HAP-1 (cell line): ENCODE results near the gene KASH5.
"Not testable (repeated sequence)": the region's sequence is repeated elsewhere in the genome, so short reads cannot be mapped to it uniquely, and the experiment has no call there.

Source experiments
- DNase-seq, 2 experiments: peaks; one replicate each; pipeline ENCODE4 v3.0.0-alpha.2; 2016 to 2020; ENCODE audit warnings: low spot score in 2 of 2
- H3K27me3 ChIP-seq: fragments of 250-450 bp; sonication (Bioruptor Pico); 2 replicates; pipeline ENCODE4 v1.5.1; 2020; ENCODE audit warnings: low read depth, mild to moderate bottlenecking, moderate library complexity
- H3K36me3 ChIP-seq: fragments of 250-450 bp; sonication (Bioruptor Pico); replicated peaks from 2 replicates; pipeline ENCODE4 v1.5.1; 2020; ENCODE audit warnings: mild to moderate bottlenecking
- H3K4me1 ChIP-seq: fragments of 250-450 bp; sonication (Bioruptor Pico); 2 replicates; pipeline ENCODE4 v1.5.1; 2020; ENCODE audit warnings: mild to moderate bottlenecking
- H3K4me3 ChIP-seq: fragments of 250-450 bp; sonication (Bioruptor Pico); 2 replicates; pipeline ENCODE4 v1.5.1; 2020; ENCODE audit warnings: mild to moderate bottlenecking, moderate library complexity
- H3K9me3 ChIP-seq: fragments of 250-450 bp; sonication (Bioruptor Pico); 2 replicates; pipeline ENCODE4 v1.5.1; 2020; ENCODE audit warnings: mild to moderate bottlenecking, moderate library complexity
- in situ Hi-C: fragments of 300-500 bp; cut with MboI; formaldehyde crosslinking; loops from 3 replicates; pipeline ENCODE4 v1.14.3; 2020; ENCODE audit warnings: low sequenced_read_pairs, inconsistent platforms, mixed read lengths

Gene KASH5

DNA sequence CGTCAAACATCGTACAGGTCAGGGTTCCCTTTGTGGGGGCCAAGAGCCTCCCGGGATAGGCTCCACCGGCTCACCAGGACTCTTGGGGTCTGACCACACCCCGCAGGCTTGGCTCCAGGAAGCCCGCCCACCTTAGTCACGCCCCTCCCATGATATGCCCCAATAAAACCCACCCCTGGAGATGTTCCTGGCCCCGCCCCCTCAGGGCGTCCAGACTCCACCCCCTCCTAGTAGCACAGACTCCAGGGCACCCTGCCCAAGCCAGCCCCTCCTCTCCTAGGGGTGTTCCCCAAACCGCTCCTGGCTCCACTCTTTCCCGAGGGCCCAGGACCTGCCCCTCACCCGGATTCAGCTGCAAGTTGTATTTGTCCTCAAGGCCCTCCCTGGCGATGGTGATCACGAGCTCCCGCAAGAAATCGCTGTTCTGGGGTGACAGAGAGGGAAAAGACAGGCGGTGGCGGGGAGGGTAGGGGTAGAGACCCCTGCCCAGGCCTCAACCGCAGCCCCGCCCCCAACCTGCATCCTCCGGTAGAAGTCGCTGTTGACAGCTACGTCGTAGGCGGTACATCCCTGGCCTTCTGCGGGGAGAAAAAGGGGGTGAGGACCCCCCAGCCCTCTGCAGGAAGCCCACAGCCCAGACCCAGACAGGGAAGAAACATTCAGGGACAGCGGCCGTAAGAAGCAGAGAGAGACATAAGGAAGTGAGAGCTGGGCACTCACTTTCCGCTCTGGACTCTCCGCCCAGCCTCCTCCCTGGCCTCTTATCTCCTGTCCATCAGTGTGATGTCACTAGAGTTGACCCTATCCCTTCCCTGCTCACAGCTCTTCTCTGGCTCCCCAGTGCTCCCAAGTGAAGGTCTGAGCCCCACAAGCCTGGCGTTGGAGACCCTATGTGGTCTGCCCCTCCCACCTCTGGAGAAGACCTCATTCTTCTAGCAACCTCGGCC is 59.7 kb downstream of the KASH5 start:
- no peaks in the 10 kb centered on the region for H3K4me1 ChIP-seq
- in situ Hi-C loops = no loop called here
- DNase-seq = peak; percentile 42 to 83

DNA sequence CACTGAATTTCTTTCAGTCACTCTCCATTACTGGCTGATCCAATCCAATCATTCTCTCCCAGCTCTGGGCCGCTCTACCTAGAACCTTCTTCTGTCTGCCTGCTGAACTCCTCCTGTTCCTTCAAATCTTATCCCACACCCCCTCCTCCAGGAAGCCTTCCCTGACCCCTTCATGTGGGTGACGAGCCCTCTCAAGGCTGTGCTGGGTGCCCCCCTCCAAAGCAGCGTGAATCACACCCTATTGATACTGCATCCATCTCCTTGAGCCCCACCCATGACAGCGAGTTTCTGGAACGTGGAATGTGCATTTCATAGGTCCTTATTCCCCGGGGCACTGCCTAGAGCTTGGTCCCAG is 60.4 kb downstream of the KASH5 start:
- H3K4me1 ChIP-seq = no peaks in the 10 kb centered on the region

More for the DNA sequence above, 59.7 kb downstream of the KASH5 start:
- Histone ChIP-seq H3K36me3 (peaks cover 33% of the 10 kb centered on the region), H3K4me3 (no peak overlapping the region), H3K27me3 (no peaks in the 10 kb centered on the region), H3K9me3 (no peaks in the 10 kb centered on the region)

DNA sequence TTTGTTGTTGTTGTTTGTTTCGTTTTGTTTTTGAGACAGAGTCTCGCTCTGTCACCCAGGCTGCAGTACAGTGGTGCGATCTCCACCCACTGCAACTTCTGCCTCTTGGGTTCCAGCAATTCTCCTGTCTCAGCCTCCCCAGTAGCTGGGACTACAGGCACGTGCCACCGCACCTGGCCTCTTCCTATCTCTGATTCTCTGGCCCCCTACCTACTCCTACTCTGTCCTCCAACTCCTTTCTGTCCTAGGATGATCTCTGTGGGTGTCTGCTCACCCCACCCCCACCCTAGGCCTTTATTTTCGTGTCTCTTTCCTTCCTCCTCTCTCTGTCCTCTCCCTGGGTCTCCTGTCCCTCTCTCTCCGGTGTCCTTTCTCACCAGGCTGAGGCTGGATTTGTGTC is 62.4 kb downstream of the KASH5 start:
- Histone ChIP-seq H3K27me3 (no peaks in the 10 kb centered on the region), H3K4me1 (peaks cover 3% of the 10 kb centered on the region; the same call in 1 of the 2 replicates), H3K36me3 (peaks cover 33% of the 10 kb centered on the region), H3K4me3 (peak overlapping the region; percentile 79), H3K9me3 (no peaks in the 10 kb centered on the region)
- in situ Hi-C loops = no loop called here
- DNase-seq = no peak

More for the DNA sequence above, 60.4 kb downstream of the KASH5 start:
- Histone ChIP-seq H3K4me3 (no peak overlapping the region), H3K9me3 (no peaks in the 10 kb centered on the region), H3K27me3 (no peaks in the 10 kb centered on the region), H3K36me3 (peaks cover 33% of the 10 kb centered on the region)
- no peak for DNase-seq
- in situ Hi-C loops = no loop called here

DNA sequence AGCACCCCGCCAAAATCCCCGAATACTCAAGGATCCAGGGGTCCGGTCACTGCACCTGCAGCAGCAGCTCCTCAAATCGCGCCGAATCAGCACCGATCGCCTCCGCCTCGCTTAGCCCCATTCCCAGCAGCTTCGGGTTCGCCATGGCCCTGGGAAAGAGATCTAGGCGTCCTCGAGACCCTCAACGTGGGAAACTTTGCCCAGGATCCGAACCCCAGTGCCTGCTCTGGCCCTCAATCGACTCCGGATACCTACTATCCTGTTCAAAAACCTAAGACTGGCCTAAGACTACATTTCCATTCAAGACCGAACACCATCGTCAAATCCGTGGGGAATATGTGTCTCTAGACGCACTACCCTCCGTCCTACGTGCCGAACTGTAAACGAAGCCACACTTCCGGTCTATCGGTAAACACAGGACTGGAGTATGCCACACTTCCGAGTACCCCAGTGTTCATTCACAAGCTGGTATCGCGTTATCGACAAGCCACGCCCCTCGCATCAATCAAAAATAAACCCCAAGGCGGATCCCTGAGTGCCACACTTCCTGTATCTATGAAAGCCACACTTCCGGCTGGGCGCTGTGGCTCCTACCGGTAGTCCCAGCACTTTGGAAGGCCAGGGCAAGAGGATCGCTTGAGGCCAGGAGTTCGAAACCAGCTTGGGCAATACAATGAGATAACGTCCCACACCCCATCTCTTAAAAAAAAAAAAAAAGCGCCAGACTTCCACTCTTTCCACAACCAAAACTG is 63.6 kb downstream of the KASH5 start, which contains the start of gene PIH1D1:
TSS of gene PIH1D1 (minus strand) at position 385 of the 752 bp plus-strand sequence. CDS start at position 145, 240 bp downstream.
- peaks cover 32% of the 10 kb centered on the region for H3K36me3 ChIP-seq
- no peaks in the 10 kb centered on the region for H3K27me3 ChIP-seq
- H3K9me3 ChIP-seq = no peaks in the 10 kb centered on the region
- peaks cover 3% of the 10 kb centered on the region; the same call in 1 of the 2 replicates for H3K4me1 ChIP-seq
- DNase-seq = peak; percentile 98
- H3K4me3 ChIP-seq = peak within 1 kb of the TSS; percentile 90
- in situ Hi-C loops = no loop called here

DNA sequence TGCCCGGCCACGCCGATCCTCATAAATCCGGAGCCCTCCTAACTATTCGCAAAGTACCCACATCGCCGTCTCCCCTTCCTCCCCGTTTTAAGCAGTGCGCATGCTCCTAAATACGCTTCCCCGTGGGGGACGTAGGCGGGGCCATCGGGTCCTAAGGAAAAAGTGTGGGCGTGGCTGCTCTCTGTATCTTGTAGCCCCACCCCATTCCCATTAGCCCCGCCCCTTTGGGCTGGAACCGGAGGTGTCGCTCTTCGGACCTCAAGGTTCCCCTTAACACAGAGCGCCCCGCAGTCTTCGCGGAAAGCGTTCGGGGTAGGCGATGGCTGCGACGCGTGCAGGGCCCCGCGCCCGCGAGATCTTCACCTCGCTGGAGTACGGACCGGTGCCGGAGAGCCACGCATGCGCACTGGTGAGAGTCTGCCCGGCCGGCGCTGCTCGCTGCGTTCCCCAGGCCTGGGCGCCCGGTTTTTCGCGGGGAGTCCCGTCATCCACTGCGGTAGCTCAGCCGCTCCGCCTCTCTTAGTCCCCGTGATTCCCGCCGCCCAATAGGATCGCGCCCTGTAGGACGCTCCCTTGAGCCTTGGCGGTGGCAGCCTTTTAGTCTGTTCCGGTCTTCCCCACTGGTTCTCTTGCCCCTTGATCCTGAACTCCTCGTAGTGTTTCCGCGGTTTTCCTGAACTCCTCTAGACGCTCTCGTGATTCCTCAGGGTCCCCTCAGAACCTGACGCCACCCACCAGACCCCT is 65.1 kb downstream of the KASH5 start, which contains the start of gene ALDH16A1:
TSS of gene ALDH16A1 (plus strand) at position 213 of the 744 bp plus-strand sequence. CDS start at position 320, 107 bp downstream.
- peak; percentile 96 to 98 for DNase-seq
- H3K27me3 ChIP-seq = no peaks in the 10 kb centered on the region
- H3K4me3 ChIP-seq = peak within 1 kb of the TSS; percentile 90
- in situ Hi-C loops = no loop called here
- H3K36me3 ChIP-seq = peaks cover 21% of the 10 kb centered on the region
- no peaks in the 10 kb centered on the region for H3K9me3 ChIP-seq
- peaks cover 3% of the 10 kb centered on the region; the same call in 1 of the 2 replicates for H3K4me1 ChIP-seq

DNA sequence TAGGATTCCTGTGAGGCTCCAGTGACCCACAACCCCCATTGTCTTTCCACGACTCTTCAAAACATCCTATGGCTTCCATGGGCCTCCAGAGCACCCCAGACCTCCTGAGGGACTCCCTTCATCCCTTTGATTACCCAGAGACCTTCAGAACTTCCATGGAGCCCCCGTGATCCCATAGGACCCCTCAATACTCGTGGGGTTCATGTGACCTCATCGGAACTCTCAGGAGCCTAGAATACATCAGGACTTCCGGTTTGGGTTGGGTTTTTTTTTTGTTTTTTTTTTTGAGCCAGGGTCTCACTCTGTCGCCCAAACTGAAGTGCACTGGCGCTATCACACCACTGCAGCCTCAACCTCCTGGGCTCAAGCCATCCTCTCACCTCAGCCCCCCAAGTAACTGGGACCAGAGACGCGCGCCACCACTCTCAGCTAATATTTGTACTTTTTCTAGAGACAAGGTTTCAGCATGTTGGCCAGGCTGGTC is 65.8 kb downstream of the KASH5 start:
- DNase-seq = no peak
- Histone ChIP-seq H3K4me3 (peak overlapping the region; percentile 90), H3K4me1 (peaks cover 3% of the 10 kb centered on the region; the same call in 1 of the 2 replicates), H3K27me3 (no peaks in the 10 kb centered on the region), H3K9me3 (no peaks in the 10 kb centered on the region), H3K36me3 (peaks cover 15% of the 10 kb centered on the region)
- in situ Hi-C loops = no loop called here

DNA sequence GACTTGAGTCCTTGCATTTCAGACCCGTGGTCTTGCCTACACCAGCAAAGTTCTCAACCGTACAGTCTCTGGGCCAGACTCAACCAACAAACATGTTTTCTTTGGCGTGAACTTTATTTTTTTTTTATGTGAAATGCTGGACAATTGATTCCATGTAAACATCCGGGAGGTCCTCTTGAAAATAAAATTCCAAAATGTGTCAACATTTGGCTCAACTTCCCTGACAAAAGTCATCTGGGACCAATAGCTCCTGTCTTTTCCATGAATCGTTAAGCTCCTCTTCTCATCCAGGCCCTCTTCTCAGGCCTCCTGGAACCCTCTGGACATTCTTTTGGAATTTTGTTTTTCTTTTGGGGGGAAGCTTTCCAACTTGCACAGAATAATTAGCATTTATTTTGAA is 67.7 kb downstream of the KASH5 start:
- in situ Hi-C loops = no loop called here
- H3K9me3 ChIP-seq = no peaks in the 10 kb centered on the region
- peaks cover 3% of the 10 kb centered on the region; the same call in 1 of the 2 replicates for H3K4me1 ChIP-seq
- H3K4me3 ChIP-seq = no peak overlapping the region
- no peak for DNase-seq
- H3K27me3 ChIP-seq = no peaks in the 10 kb centered on the region
- no peaks in the 10 kb centered on the region; the same call in 1 of the 2 replicates for H3K36me3 ChIP-seq

DNA sequence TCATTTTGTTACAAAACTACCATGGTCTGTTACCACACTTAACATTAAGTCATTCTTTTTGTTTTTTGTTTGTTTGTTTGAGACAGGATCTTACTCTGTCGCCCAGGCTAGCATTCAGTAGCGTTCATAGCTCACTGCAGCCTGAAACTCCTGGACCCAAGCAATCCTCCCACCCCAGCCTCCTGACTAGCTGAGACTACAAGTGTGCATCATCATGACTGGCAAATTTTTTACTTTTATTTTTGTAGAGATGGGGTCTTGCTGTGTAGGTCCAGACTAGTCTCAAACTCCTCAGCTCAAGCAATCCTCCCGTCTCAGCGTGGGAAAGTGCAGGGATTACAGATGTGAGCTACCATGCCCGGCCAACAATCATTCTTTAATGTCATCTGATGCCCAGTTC is 68.3 kb downstream of the KASH5 start:
- in situ Hi-C loops = no loop called here
- Histone ChIP-seq H3K27me3 (no peaks in the 10 kb centered on the region), H3K9me3 (no peaks in the 10 kb centered on the region), H3K4me3 (no peak overlapping the region), H3K36me3 (no peaks in the 10 kb centered on the region; the same call in 1 of the 2 replicates), H3K4me1 (peaks cover 3% of the 10 kb centered on the region; the same call in 1 of the 2 replicates)
- no peak for DNase-seq

DNA sequence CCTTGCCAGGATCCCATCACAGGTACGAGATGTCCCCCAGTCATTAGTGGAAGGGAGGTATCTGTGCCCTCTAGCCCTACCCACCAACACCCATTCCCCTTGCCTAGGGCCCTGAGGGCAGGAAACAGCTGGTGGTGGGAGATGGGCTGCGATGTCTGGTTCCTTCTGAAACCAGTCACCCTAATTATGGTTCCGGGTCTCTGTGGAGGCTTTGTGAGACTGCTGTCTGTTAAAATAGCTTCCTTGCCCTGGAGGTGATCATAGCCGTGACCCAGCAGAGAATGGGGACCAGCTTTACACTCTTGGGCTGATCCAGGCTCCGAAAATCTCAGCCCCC is 70.5 kb downstream of the KASH5 start:
- peaks cover 3% of the 10 kb centered on the region; the same call in 1 of the 2 replicates for H3K4me1 ChIP-seq

DNA sequence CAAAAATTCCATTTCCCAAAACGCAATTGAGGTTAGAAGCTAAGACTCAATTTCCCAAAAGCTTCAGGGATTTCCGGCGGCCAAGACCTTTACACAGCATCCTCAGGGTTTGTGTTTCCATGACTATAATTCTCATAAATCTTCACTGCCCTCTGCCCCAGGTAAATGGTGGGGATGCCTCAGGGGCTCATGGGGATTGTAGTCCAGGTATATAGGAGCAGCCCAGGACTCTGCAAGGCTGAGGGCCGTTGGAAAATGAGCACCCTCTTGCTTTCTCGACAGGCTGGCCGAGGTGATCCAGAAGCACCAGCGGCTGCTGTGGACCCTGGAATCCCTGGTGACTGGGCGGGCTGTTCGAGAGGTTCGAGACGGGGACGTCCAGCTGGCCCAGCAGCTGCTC is 71.3 kb downstream of the KASH5 start:
- H3K36me3 ChIP-seq = no peaks in the 10 kb centered on the region; the same call in 1 of the 2 replicates
- H3K9me3 ChIP-seq = no peaks in the 10 kb centered on the region
- no peaks in the 10 kb centered on the region for H3K27me3 ChIP-seq
- in situ Hi-C loops = no loop called here
- no peak overlapping the region for H3K4me3 ChIP-seq
- DNase-seq = no peak
- no peaks in the 10 kb centered on the region for H3K4me1 ChIP-seq

More for the DNA sequence above, 70.5 kb downstream of the KASH5 start:
- H3K36me3 ChIP-seq = no peaks in the 10 kb centered on the region; the same call in 1 of the 2 replicates
- H3K9me3 ChIP-seq = no peaks in the 10 kb centered on the region
- no peak for DNase-seq
- in situ Hi-C loops = no loop called here
- H3K27me3 ChIP-seq = no peaks in the 10 kb centered on the region
- H3K4me3 ChIP-seq = no peak overlapping the region

DNA sequence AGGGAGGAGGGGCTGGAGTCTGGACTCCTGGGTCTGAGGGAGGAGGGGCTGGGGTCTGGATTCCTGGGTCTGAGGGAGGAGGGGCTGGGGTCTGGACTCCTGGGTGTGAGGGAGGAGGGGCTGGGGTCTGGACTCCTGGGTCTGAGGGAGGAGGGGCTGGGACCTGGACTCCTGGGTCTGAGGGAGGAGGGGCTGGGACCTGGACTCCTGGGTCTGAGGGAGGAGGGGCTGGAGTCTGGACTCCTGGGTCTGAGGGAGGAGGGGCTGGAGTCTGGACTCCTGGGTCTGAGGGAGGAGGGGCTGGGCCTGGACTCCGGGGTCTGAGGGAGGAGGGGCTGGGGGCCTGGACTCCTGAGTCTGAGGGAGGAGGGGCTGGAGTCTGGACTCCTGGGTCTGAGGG is 73.1 kb downstream of the KASH5 start:
- H3K36me3 ChIP-seq, H3K9me3 ChIP-seq, H3K4me1 ChIP-seq, H3K4me3 ChIP-seq, H3K27me3 ChIP-seq, DNase-seq, in situ Hi-C loops: not testable (repeated sequence)

DNA sequence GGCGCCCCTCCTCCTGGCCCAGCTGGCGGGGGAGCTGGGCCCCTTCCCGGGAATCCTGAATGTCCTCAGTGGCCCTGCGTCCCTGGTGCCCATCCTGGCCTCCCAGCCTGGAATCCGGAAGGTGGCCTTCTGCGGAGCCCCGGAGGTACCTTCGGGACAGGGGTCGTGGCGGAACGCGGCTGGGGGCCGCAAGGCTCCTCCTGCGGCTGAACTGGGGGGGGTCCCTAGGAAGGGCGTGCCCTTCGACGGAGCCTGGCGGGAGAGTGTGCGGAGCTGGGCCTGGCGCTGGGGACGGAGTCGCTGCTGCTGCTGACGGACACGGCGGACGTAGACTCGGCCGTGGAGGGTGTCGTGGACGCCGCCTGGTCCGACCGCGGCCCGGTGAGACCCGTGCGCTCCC is 73.6 kb downstream of the KASH5 start:
- Histone ChIP-seq H3K36me3 (no peaks in the 10 kb centered on the region; the same call in 1 of the 2 replicates), H3K4me1 (no peaks in the 10 kb centered on the region), H3K4me3 (no peak overlapping the region), H3K27me3 (no peaks in the 10 kb centered on the region), H3K9me3 (no peaks in the 10 kb centered on the region)
- in situ Hi-C loops = no loop called here
- DNase-seq = no peak

DNA sequence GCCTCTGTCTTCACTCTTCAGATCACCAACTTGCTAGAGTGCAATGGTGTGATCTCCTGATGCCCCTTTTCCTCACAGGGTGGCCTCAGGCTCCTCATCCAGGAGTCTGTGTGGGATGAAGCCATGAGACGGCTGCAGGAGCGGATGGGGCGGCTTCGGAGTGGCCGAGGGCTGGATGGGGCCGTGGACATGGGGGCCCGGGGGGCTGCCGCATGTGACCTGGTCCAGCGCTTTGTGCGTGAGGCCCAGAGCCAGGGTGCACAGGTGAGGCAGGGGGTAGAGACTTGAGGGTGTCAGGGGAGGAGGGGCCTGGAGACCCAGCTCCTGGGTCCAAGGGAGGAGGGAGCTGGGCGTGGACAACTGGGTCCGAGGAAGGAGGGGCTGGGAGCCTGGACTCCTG is 74.4 kb downstream of the KASH5 start:
- H3K36me3 ChIP-seq = no peaks in the 10 kb centered on the region; the same call in 1 of the 2 replicates
- H3K4me3 ChIP-seq = no peak overlapping the region
- H3K4me1 ChIP-seq = no peaks in the 10 kb centered on the region
- no peaks in the 10 kb centered on the region for H3K27me3 ChIP-seq
- H3K9me3 ChIP-seq = no peaks in the 10 kb centered on the region
- in situ Hi-C loops = no loop called here
- no peak for DNase-seq
